OCI-LY3 (cell line): ENCODE results near the gene ATP2A3.

Experiments used
- H2AFZ ChIP-seq: fragments of 200-600, 300-600 bp; shearing (Covaris generic); 2 replicates; pipeline ENCODE4 v1.6.0; 2014; ENCODE audit warnings: antibody characterized with exemption, low read depth, low read length
- H3K27ac ChIP-seq: fragments of 200-600, 300-600 bp; sonication (generic); 2 replicates; pipeline ENCODE4 v1.5.1; 2014; ENCODE audit warnings: mild to moderate bottlenecking, low read length, moderate library complexity, mixed read lengths
- H3K27me3 ChIP-seq: fragments of 200-600, 300-600 bp; sonication (generic); 2 replicates; pipeline ENCODE4 v1.6.1; 2014; ENCODE audit warnings: low read depth, low read length, mixed read lengths
- H3K36me3 ChIP-seq: fragments of 200-600, 300-600 bp; sonication (generic); replicated peaks from 2 replicates; pipeline ENCODE3; 2014; ENCODE audit warnings: low read depth, low read length, mixed read lengths
- H3K4me1 ChIP-seq: fragments of 300-600, 200-600 bp; sonication (generic); 2 replicates; pipeline ENCODE4 v1.6.1; 2014; ENCODE audit warnings: low read length, mixed read lengths
- H3K4me2 ChIP-seq: fragments of 200-600, 300-600 bp; sonication (generic); 2 replicates; pipeline ENCODE4 v1.6.1; 2014; ENCODE audit warnings: low read length, mixed read lengths
- H3K4me3 ChIP-seq: fragments of 300-600, 200-600 bp; sonication (generic); 2 replicates; pipeline ENCODE4 v1.5.1; 2014; ENCODE audit warnings: antibody characterized with exemption, mild to moderate bottlenecking, low read length, moderate library complexity
- H3K79me2 ChIP-seq: fragments of 300-600, 200-600 bp; shearing (Covaris generic); 2 replicates; pipeline ENCODE4 v1.6.1; 2014; ENCODE audit warnings: mild to moderate bottlenecking, low read length, mixed read lengths
- H3K9ac ChIP-seq: fragments of 300-600, 200-600 bp; shearing (Covaris generic); 2 replicates; pipeline ENCODE4 v1.6.0; 2014; ENCODE audit warnings: mild to moderate bottlenecking, low read length, moderate library complexity
- H3K9me3 ChIP-seq: fragments of 200-600, 300-600 bp; shearing (Covaris generic); 2 replicates; pipeline ENCODE4 v1.6.1; 2014; ENCODE audit warnings: low read length, mixed read lengths; ENCODE audit not compliant: insufficient read depth
- H4K20me1 ChIP-seq: fragments of 200-600, 300-600 bp; sonication (generic); 2 replicates; pipeline ENCODE4 v1.6.1; 2016; ENCODE audit warnings: low read length, mixed read lengths; ENCODE audit not compliant: insufficient read depth
- CTCF ChIP-seq: fragments of 200-600, 300-600 bp; sonication (generic); IDR thresholded peaks from 2 replicates; pipeline ENCODE4 v1.5.1; 2014; ENCODE audit warnings: antibody characterized with exemption, low read length, low read depth
- EZH2phosphoT487 ChIP-seq: fragments of 200-600 bp; shearing (Covaris generic); IDR thresholded peaks from 2 replicates; pipeline ENCODE4 v1.6.1; 2018; ENCODE audit warnings: antibody characterized with exemption, mixed run types, low read depth

ATP2A3 gene

GRCh38 chr17:3896968-3897235, 67.3 kb downstream of the ATP2A3 start:
- TF ChIP-seq EZH2phosphoT487 (no peak), CTCF (no peak)
- Histone ChIP-seq H3K9ac (no peak overlapping the region), H3K27ac (no peak overlapping the region), H3K9me3 (no peaks in the 10 kb centered on the region), H3K4me2 (no peak overlapping the region), H3K36me3 (no peaks in the 10 kb centered on the region), H3K79me2 (no peaks in the 10 kb centered on the region), H4K20me1 (no peaks in the 10 kb centered on the region), H3K4me3 (no peak overlapping the region), H3K4me1 (peaks cover 8% of the 10 kb centered on the region), H3K27me3 (peaks cover 6% of the 10 kb centered on the region; the same call in 1 of the 2 replicates), H2AFZ (no peak overlapping the region)

- no peak overlapping the region for H3K9ac ChIP-seq
- no peaks in the 10 kb centered on the region for H3K9me3 ChIP-seq
- TF ChIP-seq EZH2phosphoT487: no peak
- no peaks in the 10 kb centered on the region for H3K79me2 ChIP-seq
- no peak overlapping the region for H3K4me3 ChIP-seq
- H3K27ac ChIP-seq: no peak overlapping the region
- peaks cover 14% of the 10 kb centered on the region for H3K4me1 ChIP-seq
- H3K4me2 ChIP-seq: no peak overlapping the region
- H4K20me1 ChIP-seq: no peaks in the 10 kb centered on the region
- H3K36me3 ChIP-seq: no peaks in the 10 kb centered on the region
- peaks cover 12% of the 10 kb centered on the region for H3K27me3 ChIP-seq
- no peak overlapping the region for H2AFZ ChIP-seq
These were observed 67.9 kb downstream of the ATP2A3 start for GRCh38 chr17:3896108-3896967.

GRCh38 chr17:3895354-3895753, 68.9 kb downstream of the ATP2A3 start:
- TF ChIP-seq EZH2phosphoT487: no peak
- no peak for TF ChIP-seq CTCF
- Histone ChIP-seq H3K9me3 (no peaks in the 10 kb centered on the region), H3K4me1 (peaks cover 23% of the 10 kb centered on the region), H3K27ac (no peak overlapping the region), H4K20me1 (no peaks in the 10 kb centered on the region), H3K9ac (no peak overlapping the region), H3K79me2 (no peaks in the 10 kb centered on the region), H3K4me2 (no peak overlapping the region), H2AFZ (no peak overlapping the region), H3K27me3 (peaks cover 18% of the 10 kb centered on the region), H3K36me3 (no peaks in the 10 kb centered on the region), H3K4me3 (no peak overlapping the region)

- peaks cover 18% of the 10 kb centered on the region for H3K27me3 ChIP-seq
- no peak overlapping the region for H3K9ac ChIP-seq
- H4K20me1 ChIP-seq: no peaks in the 10 kb centered on the region
- no peak overlapping the region for H3K27ac ChIP-seq
- H3K4me2 ChIP-seq: no peak overlapping the region
- TF ChIP-seq EZH2phosphoT487: no peak
- TF ChIP-seq CTCF: no peak
- H3K79me2 ChIP-seq: no peaks in the 10 kb centered on the region
- no peak overlapping the region for H2AFZ ChIP-seq
- H3K9me3 ChIP-seq: no peaks in the 10 kb centered on the region
- H3K36me3 ChIP-seq: no peaks in the 10 kb centered on the region
- H3K4me3 ChIP-seq: no peak overlapping the region
- H3K4me1 ChIP-seq: peaks cover 28% of the 10 kb centered on the region
These were observed 69.3 kb downstream of the ATP2A3 start for GRCh38 chr17:3894911-3895343.
